Panc1 (cell line): ENCODE measurements around the gene SMC4. TPM values are rescaled to one million over a fixed set of nuclear protein-coding genes. Genes with fewer than 3 reads are reported as not detected.

Source experiments
- ATAC-seq: fragments of 200-7000 bp; cut with Tn5 transposase; 2 replicates; pipeline ENCODE4 v1.9.1; 2020; ENCODE audit warnings: mild to moderate bottlenecking, moderate library complexity
- BruUV-seq: library from RNA; stranded (reverse); fragments of 400-500 nt; replicated peaks from 2 replicates; lab custom pipeline; 2021; lab: Mats Ljungman, UMichigan
- CTCF ChIA-PET: fragments of 300-600 bp; sonication (Branson Sonifier 250); formaldehyde crosslinking; loops from one replicate; lab custom pipeline; 2022; ENCODE audit warnings: antibody characterized with exemption; lab: Charles Lee
- POLR2A ChIA-PET: fragments of 300-600 bp; sonication (Branson Sonifier 250); formaldehyde crosslinking; loops from one replicate; lab custom pipeline; 2022; ENCODE audit warnings: antibody characterized with exemption; lab: Charles Lee
- DNase-seq: peaks from one replicate; pipeline ENCODE4 v3.0.0-alpha.2; 2010; ENCODE audit warnings: low read depth, low spot score
- H3K27ac ChIP-seq: 2 replicates; pipeline ENCODE4 v1.5.1; 2011; ENCODE audit warnings: mild to moderate bottlenecking, low read length, inconsistent platforms
- H3K27me3 ChIP-seq: fragments of 200-500 bp; sonication (Bioruptor generic); 2 replicates; pipeline ENCODE4 v1.6.0; 2014; ENCODE audit warnings: low read length, inconsistent platforms; ENCODE audit not compliant: control insufficient read depth, insufficient read depth
- H3K36me3 ChIP-seq: fragments of 200-500 bp; sonication (Bioruptor generic); 2 replicates; pipeline ENCODE4 v1.5.1; 2014; ENCODE audit warnings: inconsistent platforms, mild to moderate bottlenecking, low read length, moderate library complexity; ENCODE audit not compliant: control insufficient read depth, insufficient read depth
- H3K4me1 ChIP-seq: 2 replicates; pipeline ENCODE4 v1.5.1; 2011; ENCODE audit warnings: inconsistent platforms, mild to moderate bottlenecking, low read length, moderate library complexity; ENCODE audit not compliant: control insufficient read depth, insufficient read depth
- H3K4me3 ChIP-seq, 2 experiments: 2 replicates each; pipeline ENCODE4 v1.5.1; 2011 to 2012; ENCODE audit warnings: low read depth in 2 of 2, low read length in 2 of 2, mild to moderate bottlenecking in 2 of 2, inconsistent platforms in 1 of 2, moderate library complexity in 1 of 2
- H3K9me3 ChIP-seq: fragments of 200-500 bp; sonication (Bioruptor generic); 2 replicates; pipeline ENCODE4 v1.5.1; 2014; ENCODE audit warnings: low read depth, mild to moderate bottlenecking, inconsistent platforms, low read length, moderate library complexity; ENCODE audit not compliant: control insufficient read depth, insufficient read depth
- CTCF ChIP-seq: fragments of 450-650 bp; IDR thresholded peaks from 2 replicates; pipeline ENCODE4 v1.5.1; 2017; ENCODE audit warnings: mild to moderate bottlenecking
- POLR2AphosphoS5 ChIP-seq: IDR thresholded peaks from 2 replicates; pipeline ENCODE4 v1.6.1; 2012; ENCODE audit warnings: mild to moderate bottlenecking, low read depth, low read length, moderate library complexity
- REST ChIP-seq, 2 experiments: IDR thresholded peaks; 2 replicates each; pipeline ENCODE4 v1.6.1; 2011 to 2012; ENCODE audit warnings: low read depth in 2 of 2, control low read depth in 1 of 2, low read length in 1 of 2, mild to moderate bottlenecking in 1 of 2, moderate library complexity in 1 of 2; ENCODE audit not compliant: insufficient read depth in 1 of 2
- SIN3A ChIP-seq: IDR thresholded peaks from 2 replicates; pipeline ENCODE4 v1.6.1; 2012; ENCODE audit warnings: low read depth, mild to moderate bottlenecking, low read length, moderate library complexity, borderline replicate concordance; ENCODE audit not compliant: insufficient read depth
- TCF7L2 ChIP-seq: IDR thresholded peaks from 2 replicates; pipeline ENCODE4 v1.6.1; 2011; ENCODE audit warnings: mild to moderate bottlenecking, low read depth, low read length, inconsistent platforms
- in situ Hi-C: cut with HindIII; loops from 2 replicates; pipeline ENCODE4 v1.10.0; 2016; ENCODE audit warnings: low sequenced_read_pairs, low pct_unique_long_range_greater_than_20kb
- intact Hi-C: fragments of 100-400 bp; cut with micrococcal nuclease; formaldehyde crosslinking; loops from one replicate; pipeline ENCODE4 v1.10.0; 2022; ENCODE audit not compliant: unreplicated experiment
- total RNA-seq: library from RNA; stranded (reverse); gene quantifications from one replicate; pipeline ENCODE4 v1.2.1, GENCODE V29; 2021; ENCODE audit not compliant: unreplicated experiment

The SMC4 gene
- total RNA-seq, 1 experiment from 2014 or later, result 160 TPM

- Histone ChIP-seq H3K4me3 (no peak overlapping the region), H3K27ac (peak overlapping the region; percentile 36; the same call in 1 of the 2 replicates), H3K36me3 (no peaks in the 10 kb centered on the region; the same call in 1 of the 2 replicates), H3K27me3 (no peaks in the 10 kb centered on the region), H3K9me3 (no peaks in the 10 kb centered on the region), H3K4me1 (peaks cover 11% of the 10 kb centered on the region)
- intact Hi-C loops, result no loop called here
- TF ChIP-seq POLR2AphosphoS5 (no peak), SIN3A (no peak), TCF7L2 (no peak)
- ATAC-seq, result no peak
- ChIA-PET CTCF (no interaction called here), POLR2A (no interaction called here)
- no peak for DNase-seq
- in situ Hi-C loops, result no loop called here
- no TSS peak for BruUV-seq
Measured at GRCh38 chr3:160395297-160395696, 4.2 kb upstream of the SMC4 start.

GRCh38 chr3:160398820-160399124, 678 bp upstream of the SMC4 start:
- no peak for TF ChIP-seq TCF7L2
- 0 out of 2 replicates have a peak, but pooled peaks have one; percentile 46 for TF ChIP-seq SIN3A
- ChIA-PET POLR2A (no interaction called here), CTCF (no interaction called here)
- in situ Hi-C loops, result no loop called here
- peak; percentile 5 for ATAC-seq
- H3K4me3 ChIP-seq, result peak overlapping the region; percentile 71 to 99
- peaks cover 13% of the 10 kb centered on the region for H3K4me1 ChIP-seq
- intact Hi-C loops, result no loop called here
- no TSS peak for BruUV-seq
- no peaks in the 10 kb centered on the region for H3K9me3 ChIP-seq
- H3K27ac ChIP-seq, result peak overlapping the region; percentile 100
- DNase-seq, result no peak
- H3K27me3 ChIP-seq, result no peaks in the 10 kb centered on the region
- H3K36me3 ChIP-seq, result peaks cover 18% of the 10 kb centered on the region

- in situ Hi-C loops, result no loop called here
Measured at GRCh38 chr3:160400030-160400701, 716 bp downstream of the SMC4 start.

More at GRCh38 chr3:160400030-160400701, 716 bp downstream of the SMC4 start:
- BruUV-seq, result no TSS peak
- ChIA-PET CTCF (no interaction called here), POLR2A (no interaction called here)
- no peaks in the 10 kb centered on the region for H3K9me3 ChIP-seq
- no peak for DNase-seq
- ATAC-seq, result peak; percentile 31
- H3K27me3 ChIP-seq, result no peaks in the 10 kb centered on the region
- H3K27ac ChIP-seq, result peak overlapping the region; percentile 100
- H3K36me3 ChIP-seq, result peaks cover 29% of the 10 kb centered on the region
- TF ChIP-seq TCF7L2 (0 out of 2 replicates have a peak, but pooled peaks have one; percentile 3), REST (IDR thresholded peaks at IDR 0.05; ENCODE audit: insufficient read depth in 1 of 2, low read depth in 2 of 2, low read length in 1 of 2) (no peak; a peak in 1 of 4 replicates), SIN3A (0 out of 2 replicates have a peak, but pooled peaks have one; percentile 5), CTCF (no peak), POLR2AphosphoS5 (no peak; the same call in 1 of the 2 replicates)
- intact Hi-C loops, result no loop called here
- H3K4me3 ChIP-seq, result peak overlapping the region; percentile 71 to 99
- H3K4me1 ChIP-seq, result peaks cover 26% of the 10 kb centered on the region
